A673 (cell line): ENCODE measurements around the gene CST8.

Experiments used
- EZH2 ChIP-seq: fragments of 200-600 bp; sonication (generic); IDR thresholded peaks from 2 replicates; pipeline ENCODE4 v1.6.1; 2017; ENCODE audit warnings: borderline replicate concordance, low read depth, mild to moderate bottlenecking, mixed read lengths, antibody characterized with exemption, low read length; ENCODE audit not compliant: poor library complexity, severe bottlenecking
- TF ChIP-seq, protein P1 (sequence below): fragments of 300-800, 200-600 bp; sonication (generic); conservative IDR thresholded peaks from 2 replicates; pipeline ENCODE4 v1.5.1; 2017; ENCODE audit warnings: low read depth, mild to moderate bottlenecking, antibody characterized with exemption, low read length, moderate library complexity, mixed read lengths

DNA sequence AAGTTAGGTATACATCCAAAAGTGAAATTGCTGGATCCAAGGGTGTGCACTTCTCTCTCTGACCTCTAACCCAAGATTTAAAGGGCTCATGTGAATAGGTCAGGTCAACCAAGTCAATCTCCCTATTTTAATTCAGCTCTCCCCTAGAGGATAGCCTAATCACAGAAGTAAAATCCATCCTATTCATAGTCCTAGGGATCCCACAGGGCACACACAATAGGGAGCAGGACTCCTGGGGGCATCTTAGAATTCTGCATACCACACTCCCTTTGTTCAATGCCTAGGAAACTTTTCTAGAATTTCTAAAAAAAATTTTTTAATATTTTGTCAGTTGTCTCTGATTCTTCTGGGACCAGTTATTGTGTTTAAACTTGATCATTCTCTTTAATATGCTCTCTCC lies 42.2 kb downstream of the CST8 start:
- TF ChIP-seq EZH2: no peak
- TF ChIP-seq, protein P1, sequence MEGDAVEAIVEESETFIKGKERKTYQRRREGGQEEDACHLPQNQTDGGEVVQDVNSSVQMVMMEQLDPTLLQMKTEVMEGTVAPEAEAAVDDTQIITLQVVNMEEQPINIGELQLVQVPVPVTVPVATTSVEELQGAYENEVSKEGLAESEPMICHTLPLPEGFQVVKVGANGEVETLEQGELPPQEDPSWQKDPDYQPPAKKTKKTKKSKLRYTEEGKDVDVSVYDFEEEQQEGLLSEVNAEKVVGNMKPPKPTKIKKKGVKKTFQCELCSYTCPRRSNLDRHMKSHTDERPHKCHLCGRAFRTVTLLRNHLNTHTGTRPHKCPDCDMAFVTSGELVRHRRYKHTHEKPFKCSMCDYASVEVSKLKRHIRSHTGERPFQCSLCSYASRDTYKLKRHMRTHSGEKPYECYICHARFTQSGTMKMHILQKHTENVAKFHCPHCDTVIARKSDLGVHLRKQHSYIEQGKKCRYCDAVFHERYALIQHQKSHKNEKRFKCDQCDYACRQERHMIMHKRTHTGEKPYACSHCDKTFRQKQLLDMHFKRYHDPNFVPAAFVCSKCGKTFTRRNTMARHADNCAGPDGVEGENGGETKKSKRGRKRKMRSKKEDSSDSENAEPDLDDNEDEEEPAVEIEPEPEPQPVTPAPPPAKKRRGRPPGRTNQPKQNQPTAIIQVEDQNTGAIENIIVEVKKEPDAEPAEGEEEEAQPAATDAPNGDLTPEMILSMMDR: no peak
